Hindlimb muscle (tissue), 1 donor: Measurements from ENCODE around the gene RADIL. TPM values are rescaled to one million over a fixed set of nuclear protein-coding genes. Genes with fewer than 3 reads are reported as not detected.
A peak's percentile ranks its signal among the peaks of the same experiment; 100 is the strongest.
"Not testable (repeated sequence)": the region's sequence is repeated elsewhere in the genome, so short reads cannot be mapped to it uniquely, and the experiment has no call there.

Experiments used
- DNase-seq: peaks from one replicate; pipeline ENCODE4 v3.0.0-alpha.2; 2013
- polyA plus RNA-seq: library from polyadenylated mRNA; unstranded; fragments of 120-200 nt; gene quantifications from one replicate; pipeline ENCODE4 v1.2.1, GENCODE V29; 2013; ENCODE audit not compliant: insufficient read length

The RADIL gene
- polyA plus RNA-seq, 1 donor: 3.7 TPM

DNA sequence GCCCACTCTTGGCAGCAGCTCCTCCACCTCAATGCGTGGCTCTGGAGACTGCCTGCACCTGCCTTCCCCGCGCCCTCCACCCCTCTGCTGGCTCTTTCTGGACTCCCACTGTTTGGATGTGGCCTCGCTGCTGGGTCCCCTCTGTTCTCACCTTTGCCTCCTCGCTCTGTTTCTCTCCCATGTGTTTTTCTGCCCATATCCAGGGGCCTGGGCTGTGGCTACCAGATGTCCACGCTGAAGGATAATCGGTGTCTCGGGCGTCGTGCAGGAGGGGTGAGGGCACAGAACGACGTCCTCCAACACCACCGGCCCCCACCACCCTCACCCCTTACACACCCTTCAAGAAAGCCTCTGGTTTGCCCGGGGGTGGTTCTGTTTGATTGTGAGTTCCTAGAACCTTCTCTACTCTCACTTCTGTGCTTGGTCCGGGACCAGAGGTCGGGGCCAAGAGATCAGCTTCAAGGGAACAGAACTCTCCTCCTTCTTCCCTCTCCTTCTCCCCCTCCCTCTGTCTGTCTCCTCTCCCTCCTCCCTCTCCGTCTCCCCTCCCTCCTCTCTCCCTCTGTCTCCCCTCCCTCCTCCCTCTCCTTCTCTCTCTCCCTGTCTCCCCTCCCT is 76.4 kb downstream of the RADIL start:
- DNase-seq: no peak

DNA sequence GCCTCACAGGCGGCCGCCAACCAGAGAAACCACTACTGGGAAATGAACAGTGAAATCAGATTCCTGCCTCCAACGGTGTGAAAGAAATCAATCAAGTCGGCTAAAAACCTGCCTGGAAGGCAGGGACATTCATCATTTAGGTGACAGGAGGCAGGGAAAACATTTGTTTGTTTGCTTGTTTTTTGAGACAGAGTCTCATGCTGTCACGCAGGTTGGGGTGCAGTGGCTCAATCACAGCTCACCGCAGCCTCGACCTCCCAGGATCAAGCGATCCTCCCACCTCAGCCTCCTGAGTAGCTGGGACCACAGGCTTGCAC is 77.6 kb downstream of the RADIL start:
- no peak for DNase-seq

DNA sequence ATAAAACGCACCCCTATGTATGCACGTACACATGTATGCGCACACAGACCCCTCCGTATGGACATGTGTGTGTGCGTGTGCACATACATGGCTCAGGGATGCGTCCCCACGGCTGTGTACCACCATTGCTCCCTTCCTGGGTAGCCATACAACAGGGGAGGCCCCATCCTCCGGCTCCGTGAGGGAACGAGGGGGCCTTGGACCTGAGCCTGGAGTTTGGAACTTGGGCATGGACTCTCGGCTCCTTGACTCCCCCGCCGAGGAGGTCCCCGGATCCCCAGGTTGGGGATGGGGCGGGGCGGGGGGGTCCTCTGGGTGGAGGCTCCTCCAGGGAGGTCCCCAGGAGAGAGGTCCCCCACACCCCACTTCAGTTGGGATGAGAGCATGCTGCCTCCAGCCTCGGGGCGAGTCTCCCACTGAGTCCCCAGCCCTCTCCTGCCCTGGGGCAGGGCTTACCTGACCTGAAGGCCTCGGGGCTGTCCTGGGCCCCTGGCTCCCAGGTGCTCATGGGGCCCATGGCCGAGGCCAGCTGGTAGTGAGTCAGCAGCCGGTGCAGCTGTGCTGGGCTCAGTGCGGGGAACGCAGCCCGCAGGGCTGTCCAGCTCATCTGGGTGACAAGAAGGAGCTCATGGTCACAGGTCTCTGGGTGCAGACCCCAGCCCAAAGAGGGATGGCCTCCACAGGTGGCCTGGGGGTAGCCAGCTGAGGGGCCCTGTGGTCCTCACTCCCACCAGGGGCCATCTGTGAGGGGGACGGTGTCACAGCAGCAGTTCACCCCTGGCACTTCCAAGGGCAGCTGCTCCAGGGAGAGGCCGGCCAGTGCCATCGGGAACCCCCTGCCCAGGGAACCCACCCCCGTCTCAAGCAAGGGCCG is 78.2 kb downstream of the RADIL start:
- no peak for DNase-seq

DNA sequence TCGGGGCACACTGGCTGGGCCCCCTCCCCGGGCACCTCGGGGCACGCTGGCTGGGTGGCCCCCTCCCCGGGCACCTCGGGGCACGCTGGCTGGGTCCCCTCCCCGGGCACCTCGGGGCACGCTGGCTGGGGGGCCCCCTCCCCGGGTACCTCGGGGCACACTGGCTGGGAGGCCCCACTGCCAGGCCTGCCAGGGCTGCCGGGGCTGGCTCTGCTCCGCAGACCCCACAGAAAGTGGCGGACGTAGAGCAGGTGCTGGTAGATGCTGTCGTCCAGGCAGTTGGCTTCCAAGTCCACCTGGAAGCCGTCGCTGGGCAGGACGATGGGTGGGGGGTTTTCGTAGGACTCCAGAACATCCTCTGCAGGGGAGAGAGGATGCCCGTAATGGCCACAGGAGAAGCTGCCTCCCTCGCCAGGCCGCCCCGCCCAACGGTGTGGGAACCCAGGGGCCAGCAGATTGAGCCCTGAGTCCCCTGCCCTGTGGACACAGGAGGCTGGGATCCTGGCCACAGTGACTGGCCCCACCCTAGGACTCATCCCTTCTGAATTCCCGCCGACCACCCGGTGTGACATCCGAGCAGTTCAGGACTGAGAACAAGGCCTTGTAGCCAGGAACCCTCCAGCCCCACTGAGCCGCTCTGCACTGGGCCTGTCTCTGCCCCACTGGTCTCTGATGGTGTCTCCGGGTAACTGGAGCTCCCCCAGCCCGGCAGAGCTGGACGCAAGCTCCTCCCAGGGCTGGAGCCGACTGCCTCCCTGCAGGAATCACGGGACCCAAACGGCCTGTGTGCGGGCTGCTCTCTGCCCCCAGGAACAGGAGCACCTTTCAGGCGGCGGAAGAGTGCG is 79.9 kb downstream of the RADIL start:
- DNase-seq: no peak

DNA sequence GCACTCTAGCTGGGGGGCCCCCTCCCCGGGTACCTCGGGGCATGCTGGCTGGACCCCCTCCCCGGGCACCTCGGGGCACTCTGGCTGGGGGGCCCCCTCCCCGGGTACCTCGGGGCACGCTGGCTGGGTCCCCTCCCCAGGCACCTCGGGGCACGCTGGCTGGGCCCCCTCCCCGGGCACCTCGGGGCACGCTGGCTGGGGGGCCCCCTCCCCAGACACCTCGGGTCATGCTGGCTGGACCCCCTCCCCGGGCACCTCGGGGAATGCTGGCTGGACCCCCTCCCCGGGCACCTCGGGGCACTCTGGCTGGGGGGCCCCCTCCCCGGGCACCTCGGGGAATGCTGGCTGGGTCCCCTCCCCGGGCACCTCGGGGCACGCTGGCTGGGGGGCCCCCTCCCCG is 80.9 kb downstream of the RADIL start:
- DNase-seq: not testable (repeated sequence)

DNA sequence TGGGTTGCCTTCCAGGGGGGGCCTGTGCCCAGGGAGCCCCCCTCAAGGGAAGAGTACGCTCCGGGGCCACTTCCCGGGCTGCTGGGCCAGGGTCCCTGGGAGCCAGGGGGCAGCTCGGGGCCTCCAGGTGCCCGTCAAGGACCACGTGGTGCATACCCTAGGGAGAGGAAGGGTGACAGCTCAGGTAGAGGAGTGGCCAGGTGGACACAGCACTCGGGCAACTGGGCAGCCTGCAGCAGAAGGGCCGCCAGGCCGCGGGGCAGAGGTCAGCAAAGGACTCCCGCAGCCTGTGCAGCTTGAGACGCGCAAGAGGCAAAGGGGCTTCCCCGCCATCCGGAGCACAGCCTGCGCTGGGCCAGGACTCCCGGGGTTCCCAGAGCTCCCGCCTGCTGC is 81.7 kb downstream of the RADIL start:
- DNase-seq: no peak

DNA sequence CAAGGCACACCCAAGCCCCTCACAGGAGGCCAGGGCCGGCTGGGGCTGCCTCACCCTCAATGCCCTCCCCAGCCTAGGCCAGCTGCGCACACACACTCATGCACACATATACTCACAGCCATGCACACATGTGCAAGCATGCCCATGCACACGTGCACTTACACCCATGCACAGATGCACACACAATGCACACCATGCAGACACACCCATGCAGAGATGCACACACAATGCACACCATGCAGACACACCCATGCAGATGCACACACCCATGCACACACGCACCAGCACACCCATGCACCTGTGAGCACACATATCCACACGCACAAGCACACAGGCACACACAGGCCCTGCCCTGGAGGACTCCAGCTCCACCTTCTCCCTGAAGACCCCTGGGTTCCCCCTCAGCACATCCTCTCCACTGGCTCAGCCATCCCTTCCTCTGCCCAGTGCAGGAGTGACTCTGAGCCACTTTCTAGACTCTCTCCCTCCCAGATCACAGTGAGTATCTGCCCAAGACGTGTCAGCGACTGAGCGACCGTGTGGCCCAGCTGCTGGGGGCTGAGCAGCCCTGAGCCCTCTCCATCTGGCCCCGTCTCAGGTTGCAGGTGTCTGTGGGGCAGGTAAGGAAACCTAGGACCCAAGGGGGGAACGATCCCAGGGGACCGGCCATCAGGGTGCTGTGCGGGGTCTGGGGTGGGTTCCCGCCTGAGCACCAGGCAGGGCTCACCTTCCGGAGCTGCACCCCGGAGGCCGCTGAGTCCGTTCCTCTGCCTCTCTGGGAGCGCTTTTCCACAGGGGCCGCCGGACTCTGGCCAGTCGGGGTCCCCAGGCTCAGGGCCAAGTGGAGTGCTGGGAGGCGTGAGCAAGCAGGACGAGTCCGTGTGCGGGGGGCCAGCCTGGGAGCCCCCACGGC is 82.3 kb downstream of the RADIL start:
- no peak for DNase-seq

DNA sequence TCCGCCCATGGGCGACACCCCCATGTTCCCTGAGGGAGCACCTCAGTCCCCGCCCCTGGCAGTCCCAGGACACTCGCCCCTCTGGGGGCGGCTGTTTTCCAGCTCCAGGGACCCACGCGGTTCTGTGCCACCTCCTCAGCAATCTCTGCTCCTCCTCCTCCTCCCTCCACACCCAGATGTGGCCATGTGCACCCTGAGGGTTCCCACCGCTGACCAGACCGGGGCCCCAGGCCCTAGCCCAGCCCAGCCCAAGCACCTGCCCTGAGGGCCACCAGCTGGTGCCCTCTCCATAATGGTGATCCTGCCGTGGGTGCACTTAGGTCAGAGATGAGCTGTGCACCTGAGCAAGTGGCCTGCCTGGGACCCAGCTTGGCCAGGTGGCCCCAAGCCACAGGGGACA is 83.0 kb downstream of the RADIL start:
- no peak for DNase-seq

DNA sequence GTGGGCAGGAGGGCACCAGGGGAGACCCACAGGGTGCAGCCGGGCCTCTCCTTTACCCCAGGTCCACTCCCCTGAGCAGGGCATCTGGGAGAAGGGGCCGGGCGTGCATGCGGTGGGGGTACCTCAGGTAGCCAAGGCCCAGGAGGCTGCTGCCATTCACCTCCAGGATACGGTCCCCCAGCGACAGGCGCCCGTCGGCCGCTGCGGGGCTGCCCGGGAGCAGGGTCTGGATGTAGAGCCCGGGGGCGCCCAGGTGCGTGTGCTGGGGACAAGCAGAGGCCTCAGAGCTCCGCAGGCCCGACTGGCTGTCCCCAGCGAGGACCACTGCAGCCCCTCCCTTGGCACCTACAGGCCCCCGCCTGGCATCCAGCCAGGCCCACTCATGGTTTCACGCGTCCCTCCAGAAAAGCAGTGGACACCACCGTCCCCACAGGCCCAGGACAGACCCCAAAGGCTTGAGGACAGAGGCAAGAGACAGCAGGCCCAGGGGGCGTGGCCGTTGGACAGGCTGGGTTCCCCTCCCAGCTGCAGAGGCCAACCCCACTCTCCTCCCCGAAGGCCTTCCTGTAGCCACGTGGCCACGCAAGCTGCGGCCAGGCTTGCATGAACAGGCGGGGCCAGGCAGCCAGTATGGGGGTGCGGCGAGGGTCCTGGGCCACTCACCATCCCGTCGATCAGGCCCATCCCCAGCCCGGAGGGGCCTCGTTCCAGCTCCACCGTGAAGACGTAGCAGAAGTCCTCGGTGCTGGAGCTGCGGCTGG is 83.8 kb downstream of the RADIL start:
- peak; percentile 72 for DNase-seq

DNA sequence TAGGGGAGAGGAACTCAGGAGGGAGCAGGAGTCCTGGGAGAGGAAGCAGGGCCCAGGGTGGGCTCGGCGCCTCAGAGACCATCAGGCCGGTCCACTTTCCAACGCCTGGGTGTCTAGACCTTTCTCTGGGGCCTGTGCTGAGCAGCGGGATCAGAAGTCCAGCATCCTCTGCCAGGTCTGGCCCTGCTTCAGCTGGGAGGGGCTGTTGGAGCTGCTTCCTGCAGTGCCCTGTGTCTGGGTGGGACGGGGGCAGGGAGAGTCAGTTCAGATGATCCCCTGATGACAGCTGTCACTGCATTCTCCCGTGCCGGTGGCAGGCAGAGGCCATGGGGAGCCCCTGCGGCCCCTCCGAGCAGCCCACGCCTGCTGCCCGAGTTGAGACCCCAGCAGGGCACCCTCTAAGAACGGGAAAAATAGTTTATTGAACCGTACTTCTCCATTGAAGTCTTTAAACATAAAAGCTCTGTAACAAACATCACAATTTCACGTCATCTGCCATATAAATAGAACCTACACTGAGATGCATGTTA is 84.7 kb downstream of the RADIL start:
- DNase-seq: no peak

DNA sequence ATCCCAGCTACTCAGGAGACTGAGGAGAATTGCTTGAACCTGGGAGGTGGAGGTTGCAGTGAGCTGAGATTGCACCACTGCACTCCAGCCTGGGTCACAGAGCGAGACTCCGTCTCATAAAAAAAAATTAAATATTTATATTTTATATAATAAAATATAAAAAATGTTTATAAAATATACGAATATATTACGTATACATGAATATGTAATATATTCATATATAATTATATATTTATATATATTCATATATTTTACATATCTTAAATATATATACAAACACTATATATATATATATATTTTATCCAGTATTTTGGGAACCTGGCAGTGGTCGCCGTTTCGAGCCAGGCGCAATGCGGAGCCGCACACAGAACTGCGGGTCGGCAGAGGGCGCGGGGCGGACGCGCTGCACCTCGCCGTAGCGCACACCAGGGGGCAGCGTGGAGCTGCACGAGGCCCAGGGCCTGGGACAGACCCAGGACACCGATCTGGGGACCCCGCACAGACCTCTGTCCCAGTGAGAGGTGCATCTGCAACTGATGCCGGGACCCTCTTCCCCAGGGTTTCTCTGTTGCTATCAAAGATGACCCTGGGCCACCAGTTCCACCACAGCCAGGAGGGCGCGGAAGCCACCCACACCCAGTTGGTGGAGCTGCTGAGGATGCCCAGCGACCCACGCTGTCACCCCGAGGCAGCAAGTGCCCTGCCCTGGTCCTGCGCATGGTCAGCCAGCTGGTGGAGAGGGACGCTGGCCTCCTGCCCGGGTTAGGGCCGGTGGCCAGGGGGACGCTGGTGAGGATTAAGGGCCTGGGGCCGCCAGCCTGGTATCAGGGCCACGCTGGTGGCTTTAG is 85.4 kb downstream of the RADIL start:
- peak; percentile 73 for DNase-seq

DNA sequence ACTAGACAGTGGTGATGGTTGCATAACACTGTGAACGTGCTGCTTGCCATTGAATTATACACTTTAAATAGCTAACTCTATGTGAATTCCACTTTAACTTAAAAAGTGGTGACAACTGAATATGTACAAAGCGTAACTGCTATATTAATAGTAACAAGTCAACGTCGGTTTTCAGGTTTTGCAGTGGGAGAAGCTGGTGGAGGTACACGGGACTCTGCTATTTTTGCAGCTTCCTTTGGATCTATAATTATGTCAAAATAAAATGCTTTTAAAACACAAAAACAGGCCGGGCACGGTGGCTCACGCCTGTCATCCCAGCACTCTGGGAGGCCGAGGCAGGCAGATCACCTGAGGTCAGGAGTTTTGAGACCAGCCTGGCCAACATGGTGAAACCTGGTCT is 87.1 kb downstream of the RADIL start:
- DNase-seq: no peak

DNA sequence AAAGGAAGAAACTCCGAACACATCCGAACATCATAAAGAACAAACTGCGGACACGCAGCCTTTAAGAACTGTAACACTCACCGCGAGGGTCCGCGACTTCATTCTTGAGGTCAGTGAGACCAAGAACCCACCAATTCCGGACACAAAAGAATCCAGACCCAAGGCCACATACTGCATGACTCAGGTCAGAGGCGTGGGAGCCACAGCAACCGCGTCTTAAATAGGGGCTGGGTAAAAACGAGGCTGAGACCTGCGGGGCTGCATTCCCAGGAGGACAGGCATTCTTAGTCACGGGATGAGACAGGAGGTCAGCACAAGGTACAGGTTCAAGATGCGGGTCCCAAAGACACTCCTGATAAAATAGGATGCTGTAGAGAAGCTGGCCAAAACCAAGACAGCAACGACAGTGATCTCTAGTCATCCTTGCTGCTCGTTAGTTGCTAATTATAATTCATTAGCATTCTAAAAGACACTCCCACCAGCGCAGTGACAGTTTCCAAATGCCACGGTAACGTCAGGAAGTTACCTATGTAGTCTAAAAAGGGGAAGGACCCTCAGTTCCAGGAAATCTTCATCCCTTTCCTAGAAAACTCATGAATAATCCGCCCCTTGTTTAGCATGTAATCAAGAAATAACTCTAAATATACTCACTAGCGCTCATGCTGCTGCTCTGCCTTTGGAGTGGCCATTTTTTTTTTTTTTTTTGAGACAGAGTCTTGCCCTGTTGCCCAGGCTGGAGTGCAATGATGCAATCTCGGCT is 88.7 kb downstream of the RADIL start:
- no peak for DNase-seq

DNA sequence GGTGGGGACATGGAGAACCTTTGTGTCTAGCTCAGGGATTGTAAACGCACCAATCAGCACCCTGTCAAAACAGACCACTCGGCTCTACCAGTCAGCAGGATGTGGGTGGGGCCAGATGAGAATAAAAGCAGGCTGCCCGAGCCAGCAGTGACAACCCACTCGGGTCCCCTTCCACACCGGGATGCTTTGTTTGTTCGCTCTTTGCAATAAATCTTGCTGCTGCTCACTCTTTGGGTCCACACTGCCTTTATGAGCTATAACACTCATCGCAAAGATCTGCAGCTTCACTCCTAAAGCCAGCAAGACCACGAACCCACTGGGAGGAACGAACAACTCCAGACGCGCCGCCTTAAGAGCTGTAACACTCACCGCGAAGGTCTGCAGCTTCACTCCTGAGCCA is 89.3 kb downstream of the RADIL start:
- DNase-seq: not testable (repeated sequence)

DNA sequence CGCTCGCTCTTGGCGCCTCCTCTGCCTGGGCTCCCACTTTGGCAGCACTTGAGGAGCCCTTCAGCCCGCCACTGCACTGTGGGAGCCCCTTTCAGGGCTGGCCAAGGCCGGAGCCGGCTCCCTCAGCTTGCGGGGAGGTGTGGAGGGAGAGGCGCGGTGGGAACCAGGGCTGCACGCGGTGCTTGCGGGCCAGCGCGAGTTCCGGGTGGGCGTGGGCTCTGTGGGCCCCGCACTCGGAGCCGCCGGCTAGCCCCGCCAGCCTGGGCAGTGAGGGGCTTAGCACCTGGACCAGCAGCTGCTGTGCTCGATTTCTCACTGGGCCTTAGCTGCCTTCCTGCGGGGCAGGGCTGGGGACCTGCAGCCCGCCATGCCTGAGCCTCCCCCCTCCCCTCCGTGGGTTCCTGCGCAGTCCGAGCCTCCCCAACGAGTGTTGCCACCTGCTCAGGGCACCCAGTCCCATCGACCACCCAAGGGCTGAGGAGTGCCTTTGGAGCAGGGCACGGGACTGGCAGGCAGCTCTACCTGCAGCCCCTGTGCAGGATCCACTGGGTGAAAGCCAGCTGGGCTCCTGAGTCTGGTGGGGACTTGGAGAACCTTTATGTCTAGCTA is 90.0 kb downstream of the RADIL start:
- DNase-seq: not testable (repeated sequence)

DNA sequence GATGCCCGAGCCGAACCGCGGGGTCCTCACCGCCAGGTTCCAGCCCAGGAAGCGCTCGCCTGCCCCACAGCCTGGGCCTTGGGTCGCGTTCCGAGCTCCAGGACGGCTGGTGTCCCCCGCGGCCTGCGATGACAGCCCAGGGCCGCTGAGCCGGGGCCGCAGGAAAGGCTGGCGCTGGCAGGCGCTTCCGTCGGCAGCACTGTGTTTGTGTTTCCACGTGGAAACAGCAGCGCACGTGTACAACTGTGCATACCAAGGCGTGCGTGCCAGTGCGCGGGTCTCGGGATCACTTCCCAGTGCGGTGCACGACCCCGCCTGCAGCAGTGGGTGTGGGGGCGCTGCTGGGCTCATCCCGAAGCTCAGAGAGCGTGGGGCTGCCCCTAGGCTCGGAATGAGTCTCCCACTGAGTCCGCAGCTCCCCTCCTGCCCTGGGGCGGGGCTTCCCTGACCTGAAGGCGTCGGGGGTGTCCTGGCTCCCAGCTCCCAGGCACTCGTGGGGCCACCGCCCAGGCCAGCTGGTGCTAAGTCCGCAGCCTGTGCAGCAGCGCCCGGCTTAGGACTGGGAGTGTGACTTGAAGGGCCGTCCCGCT is 90.9 kb downstream of the RADIL start:
- no peak for DNase-seq

DNA sequence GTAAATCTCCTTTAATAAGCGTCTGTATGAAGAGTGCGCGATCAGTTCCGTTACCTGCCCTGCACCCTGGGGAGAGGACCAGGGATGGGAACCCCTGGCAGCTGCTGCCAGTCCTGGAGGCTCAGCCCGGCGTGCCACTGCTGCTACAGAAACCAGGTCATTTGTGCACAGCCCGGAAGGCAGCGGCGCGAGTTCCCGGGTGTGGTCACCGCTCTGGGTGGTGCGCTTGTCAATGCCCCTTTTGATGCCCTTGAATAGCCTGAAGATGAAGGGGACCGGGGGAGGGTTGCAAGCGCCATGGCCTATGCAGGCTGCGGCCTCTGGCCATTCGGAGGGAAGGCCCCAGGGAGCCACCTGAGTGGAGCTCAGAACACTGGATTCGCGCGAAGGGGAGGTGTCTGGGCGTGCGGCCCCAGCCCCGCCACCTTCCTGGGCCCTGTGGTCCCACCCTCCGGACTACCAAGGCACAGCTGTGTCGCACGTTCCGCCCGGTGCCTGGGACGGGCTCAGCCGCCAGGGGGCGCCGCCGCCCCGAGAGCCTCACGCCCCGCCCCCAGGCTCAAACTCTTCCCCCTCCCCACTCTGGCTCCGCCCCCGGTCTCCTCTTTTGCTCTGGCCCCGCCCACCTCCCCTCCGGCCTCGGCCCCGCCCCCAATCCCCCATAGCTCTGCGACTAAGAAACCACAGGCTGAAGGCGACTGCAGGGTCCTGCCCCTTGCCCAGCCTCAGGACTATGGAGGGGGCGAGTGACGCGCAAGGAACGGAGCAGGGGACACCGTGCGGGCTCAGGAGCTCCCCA is 91.6 kb downstream of the RADIL start:
- DNase-seq: peak; percentile 81
